ENCODE data around the gene KRTAP10-5.

DNA sequence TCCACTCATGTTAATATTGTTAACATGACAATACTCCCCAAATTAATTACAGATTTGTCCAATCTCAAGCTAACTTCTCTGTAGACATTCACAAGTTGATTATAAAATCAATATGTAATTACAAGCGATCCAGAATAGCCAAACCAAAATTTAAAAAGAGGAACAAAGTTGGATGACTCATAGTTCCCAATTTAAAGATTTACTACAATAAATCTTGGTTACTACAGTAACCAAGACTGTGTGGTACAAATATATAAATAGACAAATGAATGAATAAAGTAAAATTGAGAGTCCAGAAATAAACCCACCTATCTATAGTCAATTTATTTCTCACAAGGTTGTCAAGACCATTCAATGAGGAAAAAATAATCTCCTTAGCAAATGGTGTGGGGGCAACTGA lies 14.0 kb downstream of the KRTAP10-5 start:
- TF ChIP-seq, protein P1, sequence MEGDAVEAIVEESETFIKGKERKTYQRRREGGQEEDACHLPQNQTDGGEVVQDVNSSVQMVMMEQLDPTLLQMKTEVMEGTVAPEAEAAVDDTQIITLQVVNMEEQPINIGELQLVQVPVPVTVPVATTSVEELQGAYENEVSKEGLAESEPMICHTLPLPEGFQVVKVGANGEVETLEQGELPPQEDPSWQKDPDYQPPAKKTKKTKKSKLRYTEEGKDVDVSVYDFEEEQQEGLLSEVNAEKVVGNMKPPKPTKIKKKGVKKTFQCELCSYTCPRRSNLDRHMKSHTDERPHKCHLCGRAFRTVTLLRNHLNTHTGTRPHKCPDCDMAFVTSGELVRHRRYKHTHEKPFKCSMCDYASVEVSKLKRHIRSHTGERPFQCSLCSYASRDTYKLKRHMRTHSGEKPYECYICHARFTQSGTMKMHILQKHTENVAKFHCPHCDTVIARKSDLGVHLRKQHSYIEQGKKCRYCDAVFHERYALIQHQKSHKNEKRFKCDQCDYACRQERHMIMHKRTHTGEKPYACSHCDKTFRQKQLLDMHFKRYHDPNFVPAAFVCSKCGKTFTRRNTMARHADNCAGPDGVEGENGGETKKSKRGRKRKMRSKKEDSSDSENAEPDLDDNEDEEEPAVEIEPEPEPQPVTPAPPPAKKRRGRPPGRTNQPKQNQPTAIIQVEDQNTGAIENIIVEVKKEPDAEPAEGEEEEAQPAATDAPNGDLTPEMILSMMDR (IDR thresholded peaks at IDR 0.05), result no peak
- no peak for TF ChIP-seq POLR2A (IDR thresholded peaks at IDR 0.05)
